T-helper 1 cell treated with Interleukin-12 subunit alpha and Interleukin-12 subunit beta and Interleukin-4 antibody, amounts not matched to agents 30 μg/mL and 1 μg/mL, for 36 hours (primary cell): ENCODE measurements around the gene STIMATE.

ENCODE experiments used
- H3K27ac Mint-ChIP-seq: one replicate; pipeline ENCODE4 v1.8.0; 2021; ENCODE audit warnings: mild to moderate bottlenecking, mixed read lengths
- H3K27me3 Mint-ChIP-seq: one replicate; pipeline ENCODE4 v1.8.0; 2021; ENCODE audit warnings: low read depth, mixed read lengths
- H3K36me3 Mint-ChIP-seq: one replicate; pipeline ENCODE4 v1.8.0; 2021; ENCODE audit warnings: low read depth, mixed read lengths
- H3K4me1 Mint-ChIP-seq: one replicate; pipeline ENCODE4 v1.8.0; 2021; ENCODE audit warnings: low read depth, mixed read lengths
- H3K4me3 Mint-ChIP-seq: one replicate; pipeline ENCODE4 v1.8.0; 2021; ENCODE audit warnings: mild to moderate bottlenecking, moderate library complexity, mixed read lengths
- H3K9me3 Mint-ChIP-seq: one replicate; pipeline ENCODE4 v1.8.0; 2021; ENCODE audit warnings: mixed read lengths

Gene STIMATE

GRCh38 chr3:52795298-52795900 is 101.9 kb downstream of the STIMATE start:
- H3K27me3 Mint-ChIP-seq = no peaks in the 10 kb centered on the region
- no peak overlapping the region for H3K27ac Mint-ChIP-seq
- H3K9me3 Mint-ChIP-seq = no peaks in the 10 kb centered on the region
- H3K4me1 Mint-ChIP-seq = no peaks in the 10 kb centered on the region
- no peak overlapping the region for H3K4me3 Mint-ChIP-seq
- no peaks in the 10 kb centered on the region for H3K36me3 Mint-ChIP-seq

- H3K27ac Mint-ChIP-seq = no peak within 1 kb of the TSS
Observed at GRCh38 chr3:52794612-52795099, 102.7 kb downstream of the STIMATE start, which contains the start of gene ITIH3. ITIH3 (plus strand) TSS chr3:52794796; CDS start chr3:52794804, 8 bp downstream.

GRCh38 chr3:52793702-52794611 is 103.4 kb downstream of the STIMATE start:
- no peaks in the 10 kb centered on the region for H3K4me1 Mint-ChIP-seq
- H3K4me3 Mint-ChIP-seq = no peak overlapping the region
- no peaks in the 10 kb centered on the region for H3K36me3 Mint-ChIP-seq
- H3K27me3 Mint-ChIP-seq = no peaks in the 10 kb centered on the region
- H3K9me3 Mint-ChIP-seq = no peaks in the 10 kb centered on the region
- no peak overlapping the region for H3K27ac Mint-ChIP-seq

More at GRCh38 chr3:52794612-52795099, 102.7 kb downstream of the STIMATE start, which contains the start of gene ITIH3:
- H3K9me3 Mint-ChIP-seq = no peaks in the 10 kb centered on the region
- no peak within 1 kb of the TSS for H3K4me3 Mint-ChIP-seq
- no peaks in the 10 kb centered on the region for H3K36me3 Mint-ChIP-seq
- no peaks in the 10 kb centered on the region for H3K4me1 Mint-ChIP-seq
- H3K27me3 Mint-ChIP-seq = no peaks in the 10 kb centered on the region

- Mint-ChIP-seq H3K4me3 (no peak overlapping the region), H3K36me3 (no peaks in the 10 kb centered on the region), H3K27ac (no peak overlapping the region), H3K4me1 (no peaks in the 10 kb centered on the region), H3K27me3 (no peaks in the 10 kb centered on the region), H3K9me3 (no peaks in the 10 kb centered on the region)
Observed at GRCh38 chr3:52792961-52793695, 104.2 kb downstream of the STIMATE start.

- H3K9me3 Mint-ChIP-seq = no peaks in the 10 kb centered on the region
- H3K27ac Mint-ChIP-seq = no peak overlapping the region
- H3K4me3 Mint-ChIP-seq = no peak overlapping the region
- H3K36me3 Mint-ChIP-seq = no peaks in the 10 kb centered on the region
- no peaks in the 10 kb centered on the region for H3K4me1 Mint-ChIP-seq
- H3K27me3 Mint-ChIP-seq = no peaks in the 10 kb centered on the region
Observed at GRCh38 chr3:52792413-52792812, 104.9 kb downstream of the STIMATE start.

- Mint-ChIP-seq H3K9me3 (no peaks in the 10 kb centered on the region), H3K36me3 (no peaks in the 10 kb centered on the region), H3K4me1 (no peaks in the 10 kb centered on the region), H3K27me3 (no peaks in the 10 kb centered on the region), H3K4me3 (no peak overlapping the region), H3K27ac (no peak overlapping the region)
Observed at GRCh38 chr3:52791928-52792327, 105.4 kb downstream of the STIMATE start.

GRCh38 chr3:52791366-52791765 is 106.0 kb downstream of the STIMATE start:
- H3K4me1 Mint-ChIP-seq = no peaks in the 10 kb centered on the region
- no peak overlapping the region for H3K27ac Mint-ChIP-seq
- no peak overlapping the region for H3K4me3 Mint-ChIP-seq
- no peaks in the 10 kb centered on the region for H3K9me3 Mint-ChIP-seq
- no peaks in the 10 kb centered on the region for H3K36me3 Mint-ChIP-seq
- no peaks in the 10 kb centered on the region for H3K27me3 Mint-ChIP-seq

- Mint-ChIP-seq H3K4me3 (no peak overlapping the region), H3K36me3 (no peaks in the 10 kb centered on the region), H3K9me3 (no peaks in the 10 kb centered on the region), H3K27me3 (no peaks in the 10 kb centered on the region), H3K4me1 (no peaks in the 10 kb centered on the region), H3K27ac (no peak overlapping the region)
Observed at GRCh38 chr3:52790741-52791140, 106.6 kb downstream of the STIMATE start.

GRCh38 chr3:52790337-52790736 is 107.0 kb downstream of the STIMATE start:
- H3K9me3 Mint-ChIP-seq = no peaks in the 10 kb centered on the region
- no peak overlapping the region for H3K4me3 Mint-ChIP-seq
- no peaks in the 10 kb centered on the region for H3K27me3 Mint-ChIP-seq
- no peaks in the 10 kb centered on the region for H3K4me1 Mint-ChIP-seq
- no peak overlapping the region for H3K27ac Mint-ChIP-seq
- H3K36me3 Mint-ChIP-seq = no peaks in the 10 kb centered on the region

- Mint-ChIP-seq H3K4me3 (no peak overlapping the region), H3K36me3 (no peaks in the 10 kb centered on the region), H3K4me1 (no peaks in the 10 kb centered on the region), H3K27me3 (no peaks in the 10 kb centered on the region), H3K27ac (no peak overlapping the region), H3K9me3 (no peaks in the 10 kb centered on the region)
Observed at GRCh38 chr3:52789746-52790040, 107.7 kb downstream of the STIMATE start.

- H3K27ac Mint-ChIP-seq = no peak overlapping the region
- no peaks in the 10 kb centered on the region for H3K27me3 Mint-ChIP-seq
- H3K4me3 Mint-ChIP-seq = no peak overlapping the region
- no peaks in the 10 kb centered on the region for H3K36me3 Mint-ChIP-seq
- H3K9me3 Mint-ChIP-seq = no peaks in the 10 kb centered on the region
- no peaks in the 10 kb centered on the region for H3K4me1 Mint-ChIP-seq
Observed at GRCh38 chr3:52788890-52789745, 108.2 kb downstream of the STIMATE start.

- Mint-ChIP-seq H3K9me3 (no peaks in the 10 kb centered on the region), H3K27ac (no peak overlapping the region), H3K4me1 (no peaks in the 10 kb centered on the region), H3K4me3 (no peak overlapping the region), H3K27me3 (peaks cover 5% of the 10 kb centered on the region), H3K36me3 (no peaks in the 10 kb centered on the region)
Observed at GRCh38 chr3:52787672-52788625, 109.4 kb downstream of the STIMATE start.

- H3K9me3 Mint-ChIP-seq = no peaks in the 10 kb centered on the region
- no peaks in the 10 kb centered on the region for H3K36me3 Mint-ChIP-seq
- H3K4me1 Mint-ChIP-seq = no peaks in the 10 kb centered on the region
- H3K4me3 Mint-ChIP-seq = no peak overlapping the region
- peaks cover 5% of the 10 kb centered on the region for H3K27me3 Mint-ChIP-seq
- no peak overlapping the region for H3K27ac Mint-ChIP-seq
Observed at GRCh38 chr3:52787246-52787645, 110.1 kb downstream of the STIMATE start.
